ENCODE measurements around the gene PIAS1.

DNA sequence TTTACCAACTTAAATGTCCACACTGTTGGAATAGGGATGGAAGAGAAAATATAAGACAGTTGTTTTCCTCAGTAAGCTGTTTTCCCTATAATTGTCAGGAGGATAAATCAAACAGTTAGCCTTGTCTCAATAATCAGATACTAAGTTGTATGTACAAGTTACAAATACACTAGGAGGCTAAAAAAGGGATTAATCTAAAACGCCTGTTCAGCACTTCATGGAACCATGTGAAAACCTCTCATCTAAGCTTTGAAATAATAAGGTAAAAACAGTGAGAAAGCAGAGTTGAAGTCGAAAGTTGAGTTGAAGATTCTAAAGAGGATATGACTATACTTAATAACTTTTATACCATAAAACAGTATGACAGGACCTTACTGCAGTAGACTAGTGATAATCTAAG, 89.0 kb downstream of the PIAS1 start:
- no peak for TF ChIP-seq ZNF274 (IDR thresholded peaks at IDR 0.05; ENCODE audit: low read depth, low read length)
- no peak for TF ChIP-seq YY1 (IDR thresholded peaks at IDR 0.05; ENCODE audit: insufficient read depth, insufficient read length)
